Measurements from ENCODE around the gene STAC3.
"Not testable (repeated sequence)": the region's sequence is repeated elsewhere in the genome, so short reads cannot be mapped to it uniquely, and the experiment has no call there.

GRCh38 chr12:57282073-57282472, 31.1 kb upstream of the STAC3 start:
- TF ChIP-seq POLR2A, CTCF (IDR thresholded peaks at IDR 0.05): not testable (repeated sequence)

Data from body of pancreas (tissue), 4 donors.